Esophagus (tissue), 2 donors: ENCODE results near the gene C2orf76. TPM values are rescaled to one million over a fixed set of nuclear protein-coding genes. Genes with fewer than 3 reads are reported as not detected.
"Not testable (repeated sequence)": the region's sequence is repeated elsewhere in the genome, so short reads cannot be mapped to it uniquely, and the experiment has no call there.

Experiments
- H3K27ac ChIP-seq, 2 donors: one replicate each; pipeline ENCODE4 v1.5.1; 2013; ENCODE audit warnings: low read depth in 2 of 2, mild to moderate bottlenecking in 2 of 2, inconsistent platforms in 1 of 2, low read length in 1 of 2, moderate library complexity in 1 of 2
- H3K27me3 ChIP-seq, 2 donors: one replicate each; pipeline ENCODE4 v1.6.1; 2013; ENCODE audit warnings: low read length in 2 of 2, control low read depth in 1 of 2, mild to moderate bottlenecking in 1 of 2; ENCODE audit not compliant: insufficient read depth in 2 of 2, control insufficient read depth in 1 of 2
- H3K36me3 ChIP-seq, 2 donors: one replicate each; pipeline ENCODE4 v1.6.1; 2013; ENCODE audit warnings: low read length in 1 of 2; ENCODE audit not compliant: control insufficient read depth in 2 of 2, insufficient read depth in 2 of 2
- H3K4me1 ChIP-seq, 2 donors: one replicate each; pipeline ENCODE4 v1.6.1; 2013; ENCODE audit warnings: low read length in 1 of 2; ENCODE audit not compliant: control insufficient read depth in 2 of 2, insufficient read depth in 2 of 2
- H3K4me3 ChIP-seq, 2 donors: one replicate each; pipeline ENCODE4 v1.5.1; 2013; ENCODE audit warnings: low read length in 2 of 2, mild to moderate bottlenecking in 2 of 2, low read depth in 1 of 2, moderate library complexity in 1 of 2
- H3K9me3 ChIP-seq, 2 donors: one replicate each; pipeline ENCODE4 v1.6.1; 2013; ENCODE audit warnings: mild to moderate bottlenecking in 2 of 2, low read depth in 1 of 2, low read length in 1 of 2, moderate library complexity in 1 of 2; ENCODE audit not compliant: control insufficient read depth in 2 of 2, insufficient read depth in 1 of 2
- WGBS, 2 donors: extraction: QIAGEN DNeasy Blood & Tissue Kit; methylation state at CpG; one replicate each; pipeline ENCODE4 v1.1.7; 2013; 5-methylcytosine and 5-hydroxymethylcytosine counted together
- polyA plus RNA-seq, 2 donors: library from polyadenylated mRNA; stranded (reverse); fragments of 200-250 nt; gene quantifications; one replicate each; pipeline ENCODE4 v1.2.3, GENCODE V29; 2013
- donor health status: healthy with polysubstance abuse.
- donor health status: Bipolar disorder and iron deficiency.

The C2orf76 gene
- polyA plus RNA-seq, 2 donors, result 11.7 to 12.6 TPM

DNA sequence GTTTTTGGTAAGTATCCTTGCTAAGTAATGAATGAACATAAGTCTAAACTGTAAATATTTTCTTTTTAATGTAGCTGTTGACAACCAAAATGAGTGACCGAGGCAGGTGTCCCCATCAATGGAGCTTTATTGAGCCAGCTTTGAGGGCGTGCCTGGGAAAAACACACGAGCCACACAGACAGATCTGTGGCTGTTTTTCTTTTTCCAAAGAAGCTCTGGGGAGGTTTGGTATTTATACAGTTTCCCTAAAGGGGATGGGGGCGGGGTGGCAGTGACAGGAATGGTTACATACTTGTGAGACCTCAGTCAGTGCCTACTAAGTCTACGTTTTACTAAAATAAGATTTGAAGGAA is 11.3 kb upstream of the C2orf76 start:
- H3K27ac ChIP-seq, result no peak overlapping the region
- H3K4me1 ChIP-seq, result no peaks in the 10 kb centered on the region

DNA sequence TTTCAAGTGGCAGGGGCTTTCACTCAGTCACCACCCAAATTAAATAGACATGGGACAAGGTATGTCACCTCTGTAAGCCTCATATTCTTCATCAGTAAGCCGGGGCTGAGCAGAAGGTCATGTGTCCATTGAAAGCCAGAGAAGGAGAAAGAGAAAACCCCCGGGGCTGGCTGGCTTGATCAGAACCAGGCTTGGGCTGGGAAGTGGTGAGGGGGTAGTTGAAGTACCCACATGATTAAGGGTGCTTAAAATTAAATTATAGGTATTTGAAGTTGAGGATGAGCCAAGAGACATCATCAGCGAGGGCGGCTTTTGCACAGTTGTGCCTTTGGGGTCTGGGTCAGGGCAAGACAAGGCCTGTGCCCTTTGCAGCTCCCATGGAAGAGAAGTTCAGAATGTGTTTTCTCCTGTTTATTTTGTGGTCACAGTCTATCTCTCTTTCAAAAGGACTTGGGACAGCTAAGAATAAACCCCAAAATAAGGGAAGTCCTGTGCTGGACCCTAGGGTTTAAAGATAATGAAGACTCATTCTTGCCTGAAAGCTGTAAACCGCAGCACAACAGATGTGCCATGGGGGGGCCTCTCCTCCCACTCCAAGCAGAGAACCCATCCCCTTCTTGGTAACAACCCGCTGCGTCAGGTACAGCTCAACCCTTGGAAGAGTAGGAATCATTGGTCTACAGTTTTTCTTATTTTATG is 10.8 kb upstream of the C2orf76 start:
- H3K27ac ChIP-seq, result no peak overlapping the region
- H3K4me3 ChIP-seq, result no peak overlapping the region
- H3K36me3 ChIP-seq, result peaks cover 10 to 11% of the 10 kb centered on the region in 2 donors
- WGBS, 2 donors, result 80 to 86% methylated on average over 7 of the region's 7 CpGs
- H3K4me1 ChIP-seq, result no peaks in the 10 kb centered on the region
- H3K9me3 ChIP-seq, result peaks cover 4% of the 10 kb centered on the region in 2 donors
- H3K27me3 ChIP-seq, result no peaks in the 10 kb centered on the region

More for the DNA sequence above, 11.3 kb upstream of the C2orf76 start:
- peaks cover 5 to 6% of the 10 kb centered on the region in 2 donors for H3K36me3 ChIP-seq
- peaks cover 0 to 4% of the 10 kb centered on the region in 2 donors for H3K9me3 ChIP-seq
- WGBS, 2 donors, result 57 to 64% methylated on average over 5 of the region's 5 CpGs
- no peaks in the 10 kb centered on the region for H3K27me3 ChIP-seq
- H3K4me3 ChIP-seq, result no peak overlapping the region

DNA sequence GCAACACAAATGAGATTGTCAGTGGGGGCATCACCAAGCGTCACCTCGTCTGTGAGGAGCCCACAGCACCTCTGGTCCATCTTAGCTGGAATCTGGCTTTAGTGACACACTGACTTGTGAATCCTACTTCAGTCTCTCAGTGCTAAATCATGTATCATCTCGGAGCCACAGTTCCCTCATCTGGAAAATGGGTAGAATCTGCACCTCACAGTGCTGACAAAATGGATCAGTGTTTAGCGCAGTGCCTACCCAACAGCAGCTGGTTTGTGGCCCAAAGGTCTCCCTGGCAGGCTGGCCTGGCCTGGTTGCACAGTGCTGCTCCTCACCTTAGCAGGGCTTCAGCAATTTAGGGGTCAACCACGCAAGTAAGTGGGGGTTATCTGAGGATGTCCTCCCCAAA is 10.2 kb upstream of the C2orf76 start:
- peaks cover 4% of the 10 kb centered on the region in 2 donors for H3K9me3 ChIP-seq
- 94 to 98% methylated on average over 5 of the region's 5 CpGs for WGBS, 2 donors
- no peak overlapping the region for H3K4me3 ChIP-seq
- no peak overlapping the region for H3K27ac ChIP-seq
- H3K36me3 ChIP-seq, result peaks cover 14 to 16% of the 10 kb centered on the region in 2 donors
- H3K27me3 ChIP-seq, result no peaks in the 10 kb centered on the region
- H3K4me1 ChIP-seq, result no peaks in the 10 kb centered on the region

DNA sequence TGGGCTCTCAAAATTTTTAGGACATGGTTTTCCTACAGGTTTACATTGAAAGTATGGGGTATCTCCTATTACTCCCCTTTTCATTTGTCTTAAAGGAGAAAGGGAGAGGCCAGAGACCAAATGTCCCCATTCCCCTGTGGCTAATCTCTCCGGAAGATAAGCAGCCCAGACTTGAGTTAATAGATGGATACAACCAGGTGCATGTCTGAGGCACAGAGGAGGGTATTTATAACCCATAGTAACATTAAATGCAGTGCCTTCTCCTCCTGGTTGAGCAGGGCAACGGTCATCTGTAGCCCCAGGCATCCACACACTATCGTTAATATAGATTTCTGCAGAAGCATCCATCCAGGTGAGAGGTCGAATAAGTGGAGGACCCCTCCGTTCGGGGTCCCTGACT is 9.8 kb upstream of the C2orf76 start:
- H3K4me1 ChIP-seq, H3K27me3 ChIP-seq: not testable (repeated sequence)
- 86 to 92% methylated on average over 6 of the region's 6 CpGs for WGBS, 2 donors

DNA sequence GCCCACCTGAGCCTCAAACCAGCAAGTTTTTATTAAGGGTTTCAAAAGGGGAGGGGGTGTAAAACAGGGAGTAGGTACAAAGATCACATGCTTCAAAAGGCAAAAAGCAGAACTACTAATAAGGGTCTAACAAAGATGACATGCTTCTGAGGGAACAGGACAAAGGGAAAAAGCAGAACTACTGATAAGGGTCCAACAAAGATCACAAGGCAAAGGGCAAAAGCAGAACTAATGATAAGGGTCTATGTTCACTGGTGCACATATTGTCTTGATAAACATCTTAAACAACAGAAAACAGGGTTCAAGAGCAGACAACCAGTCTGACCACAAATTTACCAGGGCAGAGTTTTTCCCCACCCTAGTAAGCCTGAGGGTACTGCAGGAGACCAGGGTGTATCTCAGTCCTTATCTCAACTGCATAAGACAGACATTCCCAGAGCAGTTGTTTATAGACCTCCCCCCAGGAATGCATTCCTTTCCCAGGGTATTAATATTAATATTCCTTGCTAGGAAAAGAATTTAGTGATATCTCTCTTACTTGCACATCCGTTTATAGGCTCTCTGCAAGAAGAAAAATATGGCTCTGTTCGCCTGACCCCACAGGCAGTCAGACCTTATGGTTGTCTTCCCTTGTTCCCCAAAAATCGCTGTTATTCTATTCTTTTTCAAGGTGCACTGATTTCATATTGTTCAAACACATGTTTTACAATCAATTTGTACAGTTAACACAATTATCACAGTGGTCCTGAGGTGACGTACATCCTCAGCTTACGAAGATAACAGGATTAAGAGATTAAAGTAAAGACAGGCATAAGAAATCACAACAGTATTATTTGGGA is 7.5 kb upstream of the C2orf76 start:
- H3K36me3 ChIP-seq, result peaks cover 27 to 29% of the 10 kb centered on the region in 2 donors
- H3K27ac ChIP-seq, result not testable (repeated sequence)
- 97 to 98% methylated on average over 5 of the region's 5 CpGs for WGBS, 2 donors

More for the DNA sequence above, 9.8 kb upstream of the C2orf76 start:
- H3K9me3 ChIP-seq, H3K27ac ChIP-seq, H3K4me3 ChIP-seq: not testable (repeated sequence)
- H3K36me3 ChIP-seq, result peaks cover 18 to 20% of the 10 kb centered on the region in 2 donors

DNA sequence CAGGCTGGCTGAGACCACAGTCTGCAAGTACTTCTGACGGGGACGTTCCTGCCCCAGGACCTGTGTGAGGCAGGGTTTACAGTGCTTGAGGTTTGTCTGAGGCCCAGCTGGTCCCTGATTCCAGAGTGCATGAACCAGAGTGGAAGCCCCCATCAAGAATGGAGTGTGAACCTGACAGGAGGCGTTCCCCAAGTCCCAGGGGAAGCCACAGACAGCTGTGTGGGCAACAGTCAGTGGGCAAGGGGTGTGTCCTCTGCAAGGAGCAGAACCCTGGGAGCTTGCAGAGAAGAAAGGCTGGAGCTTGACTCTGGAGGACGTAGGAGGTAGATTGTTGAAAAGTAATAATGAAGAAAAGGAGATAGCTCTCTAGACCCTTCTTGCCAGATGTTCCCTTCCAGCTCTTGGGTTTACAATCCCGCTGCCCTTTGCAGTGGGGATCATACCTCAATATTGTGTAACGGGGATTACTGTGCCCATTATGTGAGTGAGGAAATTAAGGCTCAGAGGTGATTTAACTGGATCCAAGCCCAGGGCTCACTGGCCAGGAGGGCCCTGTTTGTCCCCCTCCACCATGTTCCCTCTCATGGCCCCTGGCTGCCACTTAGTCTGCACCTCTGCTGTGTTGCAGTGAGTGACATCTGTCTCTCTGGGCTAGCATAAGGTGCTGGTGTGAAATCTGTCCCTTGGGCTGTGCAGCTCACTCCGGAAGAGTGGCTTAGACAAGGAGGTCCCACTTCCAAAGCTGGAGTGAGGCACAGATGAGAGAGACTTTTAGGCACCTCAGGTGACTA is 6.3 kb upstream of the C2orf76 start:
- Histone ChIP-seq H3K27me3 (no peaks in the 10 kb centered on the region), H3K27ac (no peak overlapping the region), H3K9me3 (peaks cover 4% of the 10 kb centered on the region in 2 donors), H3K4me3 (no peak overlapping the region), H3K36me3 (peaks cover 27 to 37% of the 10 kb centered on the region in 2 donors), H3K4me1 (peaks cover 5 to 7% of the 10 kb centered on the region in 2 donors)
- 94 to 97% methylated on average over 7 of the region's 7 CpGs for WGBS, 2 donors

More for the DNA sequence above, 7.5 kb upstream of the C2orf76 start:
- not testable (repeated sequence) for H3K4me1 ChIP-seq, H3K27me3 ChIP-seq, H3K9me3 ChIP-seq, H3K4me3 ChIP-seq

DNA sequence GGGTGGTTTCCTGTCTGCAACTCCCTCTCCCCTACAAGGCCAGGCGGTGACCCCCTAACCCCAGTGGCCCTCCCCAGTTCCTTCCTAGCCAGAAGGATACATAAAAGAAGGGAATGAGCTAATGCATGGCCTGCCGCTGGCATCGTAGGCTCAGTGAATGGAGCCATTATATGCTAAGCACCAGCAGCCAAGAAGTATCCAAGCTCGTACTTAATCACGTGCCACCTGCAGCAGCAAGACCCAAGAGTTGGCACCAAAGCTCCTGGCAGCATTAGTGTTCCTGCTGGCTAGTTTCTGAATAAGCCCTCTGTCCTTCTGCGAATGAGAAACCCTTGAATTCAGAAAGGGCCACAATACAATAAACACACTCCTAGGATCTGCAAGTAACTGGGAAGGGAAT is 4.5 kb upstream of the C2orf76 start:
- H3K36me3 ChIP-seq, result peaks cover 27 to 37% of the 10 kb centered on the region in 2 donors
- WGBS, 2 donors, result 85 to 94% methylated on average over 6 of the region's 6 CpGs
- H3K4me3 ChIP-seq, result no peak overlapping the region

DNA sequence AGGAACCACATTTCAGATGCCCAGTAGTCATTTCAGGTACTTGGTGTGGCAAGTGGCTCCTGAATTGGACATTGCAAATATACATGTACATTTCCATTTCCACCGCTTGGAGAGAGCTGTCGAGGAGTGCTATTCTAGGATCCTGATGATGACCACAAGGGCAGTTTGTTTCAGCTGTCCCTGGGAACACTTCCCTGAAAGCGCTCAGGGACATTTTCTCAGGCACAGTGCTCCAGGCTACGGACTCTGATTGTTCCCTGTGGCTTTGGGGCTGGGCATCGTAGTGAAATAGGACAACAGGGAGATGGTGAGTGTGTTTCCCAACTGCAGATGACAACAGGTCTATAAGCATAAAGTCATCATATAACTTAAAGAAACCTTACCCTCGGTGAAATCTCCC is 3.2 kb upstream of the C2orf76 start:
- Histone ChIP-seq H3K9me3 (peaks cover 4% of the 10 kb centered on the region in 2 donors), H3K36me3 (peaks cover 27 to 37% of the 10 kb centered on the region in 2 donors), H3K4me3 (no peak overlapping the region), H3K27ac (no peak overlapping the region), H3K27me3 (no peaks in the 10 kb centered on the region), H3K4me1 (peaks cover 6 to 9% of the 10 kb centered on the region in 2 donors)
- 94 to 97% methylated on average over 6 of the region's 6 CpGs for WGBS, 2 donors

More for the DNA sequence above, 4.5 kb upstream of the C2orf76 start:
- Histone ChIP-seq H3K27ac (no peak overlapping the region), H3K27me3 (no peaks in the 10 kb centered on the region), H3K9me3 (peaks cover 4% of the 10 kb centered on the region in 2 donors), H3K4me1 (peaks cover 6 to 7% of the 10 kb centered on the region in 2 donors)

DNA sequence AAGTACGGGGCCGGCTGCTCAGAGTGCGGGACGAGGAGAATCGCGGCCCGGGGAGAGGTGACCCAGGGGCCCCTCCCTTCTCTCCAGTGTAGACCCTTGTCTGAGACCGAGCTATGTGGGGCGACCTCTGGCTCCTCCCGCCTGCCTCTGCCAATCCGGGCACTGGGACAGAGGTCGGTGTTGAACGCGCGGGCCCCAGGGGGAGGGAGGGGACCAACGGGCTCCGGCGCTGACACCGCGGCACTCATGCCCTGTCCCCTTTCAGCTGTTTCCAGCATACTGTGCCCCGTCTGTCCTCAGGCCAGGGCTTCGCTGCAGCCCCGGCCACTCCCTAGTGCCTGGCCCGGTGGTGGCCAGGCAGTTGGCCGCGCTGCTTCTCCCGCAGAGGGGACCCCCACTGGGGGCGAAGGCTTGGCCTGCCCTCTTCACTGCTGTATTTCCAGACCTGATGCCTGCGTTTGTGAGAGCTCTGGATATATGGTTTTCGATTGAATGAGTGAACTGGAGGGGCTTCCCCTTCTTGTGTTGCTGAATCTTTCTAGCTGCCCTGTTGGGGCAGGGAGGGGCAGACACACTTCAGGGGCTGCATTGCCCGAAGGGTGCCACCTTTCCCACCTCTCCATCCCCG is 952 bp upstream of the C2orf76 start:
- H3K4me1 ChIP-seq, result peaks cover 6 to 9% of the 10 kb centered on the region in 2 donors
- 5 to 10% methylated on average over 28 to 32 of the region's 32 CpGs for WGBS, 2 donors
- H3K27ac ChIP-seq, result peak overlapping the region; percentile 75 to 92

More for the DNA sequence above, 952 bp upstream of the C2orf76 start:
- peak overlapping the region; percentile 70 to 85 for H3K4me3 ChIP-seq
- no peaks in the 10 kb centered on the region for H3K27me3 ChIP-seq
- peaks cover 0 to 1% of the 10 kb centered on the region in 2 donors for H3K9me3 ChIP-seq
- peaks cover 19 to 27% of the 10 kb centered on the region in 2 donors for H3K36me3 ChIP-seq
